Measurements from ENCODE around the gene LEKR1.

GRCh38 chr3:157051055-157051454 is 224.9 kb downstream of the LEKR1 start:
- no peak for TF ChIP-seq SIN3A (IDR thresholded peaks at IDR 0.05; ENCODE audit: borderline replicate concordance, insufficient read depth, low read length)
- no peak for TF ChIP-seq TAF1 (IDR thresholded peaks at IDR 0.05; ENCODE audit: borderline replicate concordance, insufficient read depth, low read length)
- no peak for TF ChIP-seq REST (IDR thresholded peaks at IDR 0.05; ENCODE audit: insufficient read depth in 1 of 2, low read depth in 2 of 2, low read length in 2 of 2)
- no peak for TF ChIP-seq POLR2AphosphoS5 (IDR thresholded peaks at IDR 0.05; ENCODE audit: low read depth, low read length)
- TF ChIP-seq FOXP2 (optimal IDR thresholded peaks at IDR 0.05; ENCODE audit: borderline replicate concordance, extremely low read depth, extremely low read length, insufficient read depth) = no peak

Measured in PFSK-1 (cell line).